ENCODE data around the gene JOSD1.
"Not testable (repeated sequence)": the region's sequence is repeated elsewhere in the genome, so short reads cannot be mapped to it uniquely, and the experiment has no call there.

JOSD1 gene

GRCh38 chr22:38696606-38697424, 3.9 kb downstream of the JOSD1 start:
- FAIRE-seq: no peak
- no peak for DNase-seq (ENCODE audit: insufficient read length, low spot score)

DNA sequence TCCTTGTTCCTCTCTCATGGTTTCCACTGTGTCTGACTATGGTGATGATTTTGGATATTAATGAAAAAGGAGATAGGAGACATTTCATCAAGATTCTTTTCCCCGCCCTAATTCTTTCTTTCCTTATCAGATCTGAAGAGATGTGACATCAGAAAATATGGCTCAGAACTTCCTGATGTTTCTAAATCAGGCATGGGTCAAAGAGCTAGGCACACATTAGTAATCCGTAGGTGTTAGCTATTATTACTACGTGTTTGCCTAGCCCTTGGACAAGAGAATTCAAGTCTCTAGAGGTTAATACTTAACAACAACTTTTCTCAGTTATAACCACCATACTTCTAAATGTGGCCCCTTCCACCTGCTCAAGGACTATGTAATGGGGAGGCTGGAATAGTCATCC, 5.8 kb downstream of the JOSD1 start:
- DNase-seq (ENCODE audit: insufficient read length, low spot score) (no peak), FAIRE-seq (no peak)

DNA sequence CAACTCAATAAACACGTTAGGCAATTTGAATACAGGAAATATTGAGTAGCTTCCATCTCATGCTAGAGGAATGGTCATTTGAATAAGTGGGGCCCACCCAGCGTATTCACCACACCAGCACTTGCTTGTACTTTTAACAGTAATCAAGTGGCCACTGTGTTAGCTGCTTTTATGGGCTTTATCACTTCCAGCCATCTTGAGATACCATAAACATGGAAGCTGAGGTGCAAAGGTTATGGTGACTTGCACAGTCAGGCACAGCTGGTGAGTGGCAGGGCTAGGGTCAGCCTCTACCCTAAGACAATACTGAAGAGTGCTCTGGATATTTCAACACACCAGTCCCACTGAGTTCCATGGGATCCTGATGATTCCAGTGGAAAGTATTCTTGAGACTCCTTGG, 6.7 kb downstream of the JOSD1 start:
- DNase-seq (ENCODE audit: insufficient read length, low spot score): no peak
- FAIRE-seq: no peak

GRCh38 chr22:38689651-38690050, 11.1 kb downstream of the JOSD1 start:
- FAIRE-seq: no peak
- DNase-seq (ENCODE audit: insufficient read length, low spot score): no peak

DNA sequence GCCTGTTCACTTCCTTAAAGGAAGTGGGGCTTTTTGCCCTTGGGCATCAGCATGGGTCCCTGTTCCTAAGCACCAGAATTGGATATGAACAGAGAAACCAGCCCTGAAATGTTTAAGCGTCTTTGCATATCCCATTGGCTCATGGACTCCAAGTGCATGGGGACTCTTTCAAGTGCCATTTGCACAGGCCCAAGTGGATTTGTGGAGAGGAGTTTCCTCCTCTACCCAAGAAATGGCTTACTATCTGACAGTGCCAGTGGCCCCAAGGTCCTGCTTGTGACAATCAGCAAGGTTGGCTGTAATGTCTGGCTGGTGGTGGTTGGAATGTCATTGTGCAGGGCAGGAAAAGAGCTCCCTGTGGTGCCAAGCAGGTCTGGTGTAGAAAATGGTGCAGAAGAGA, 15.0 kb downstream of the JOSD1 start:
- DNase-seq (ENCODE audit: insufficient read length, low spot score) (no peak), FAIRE-seq (no peak)

- FAIRE-seq (no peak), DNase-seq (ENCODE audit: insufficient read length, low spot score) (no peak)
Measured at GRCh38 chr22:38684895-38685294, 15.8 kb downstream of the JOSD1 start.

- FAIRE-seq (no peak), DNase-seq (ENCODE audit: insufficient read length, low spot score) (peak; percentile 81)
Measured at GRCh38 chr22:38681582-38682335, 19.0 kb downstream of the JOSD1 start, which contains the start of gene TOMM22. TOMM22 (plus strand) TSS chr22:38681957; CDS start chr22:38681979, 22 bp downstream.

- DNase-seq (ENCODE audit: insufficient read length, low spot score) (no peak), FAIRE-seq (no peak)
Measured at GRCh38 chr22:38675833-38676232, 24.9 kb downstream of the JOSD1 start.

DNA sequence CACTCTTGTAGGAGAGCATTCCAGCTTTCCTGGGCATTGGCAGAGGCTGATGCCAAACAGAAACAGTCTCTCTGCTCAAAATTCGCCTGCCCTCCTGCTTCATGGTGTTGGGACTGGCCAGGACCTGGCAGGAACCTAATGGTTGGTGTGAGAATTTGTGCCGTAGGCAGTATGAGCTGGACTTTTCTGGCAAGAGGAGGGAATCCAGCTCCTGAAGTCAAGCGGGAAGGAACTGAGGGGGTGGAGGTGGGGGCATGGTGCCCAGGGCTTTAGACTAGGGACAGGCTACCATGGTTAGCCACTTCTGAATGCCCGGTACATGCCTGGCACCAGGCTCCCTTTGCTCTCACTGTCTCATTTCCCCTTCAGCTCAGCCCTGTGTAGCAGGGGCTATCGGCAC, 25.9 kb downstream of the JOSD1 start:
- FAIRE-seq (no peak), DNase-seq (ENCODE audit: insufficient read length, low spot score) (no peak)

DNA sequence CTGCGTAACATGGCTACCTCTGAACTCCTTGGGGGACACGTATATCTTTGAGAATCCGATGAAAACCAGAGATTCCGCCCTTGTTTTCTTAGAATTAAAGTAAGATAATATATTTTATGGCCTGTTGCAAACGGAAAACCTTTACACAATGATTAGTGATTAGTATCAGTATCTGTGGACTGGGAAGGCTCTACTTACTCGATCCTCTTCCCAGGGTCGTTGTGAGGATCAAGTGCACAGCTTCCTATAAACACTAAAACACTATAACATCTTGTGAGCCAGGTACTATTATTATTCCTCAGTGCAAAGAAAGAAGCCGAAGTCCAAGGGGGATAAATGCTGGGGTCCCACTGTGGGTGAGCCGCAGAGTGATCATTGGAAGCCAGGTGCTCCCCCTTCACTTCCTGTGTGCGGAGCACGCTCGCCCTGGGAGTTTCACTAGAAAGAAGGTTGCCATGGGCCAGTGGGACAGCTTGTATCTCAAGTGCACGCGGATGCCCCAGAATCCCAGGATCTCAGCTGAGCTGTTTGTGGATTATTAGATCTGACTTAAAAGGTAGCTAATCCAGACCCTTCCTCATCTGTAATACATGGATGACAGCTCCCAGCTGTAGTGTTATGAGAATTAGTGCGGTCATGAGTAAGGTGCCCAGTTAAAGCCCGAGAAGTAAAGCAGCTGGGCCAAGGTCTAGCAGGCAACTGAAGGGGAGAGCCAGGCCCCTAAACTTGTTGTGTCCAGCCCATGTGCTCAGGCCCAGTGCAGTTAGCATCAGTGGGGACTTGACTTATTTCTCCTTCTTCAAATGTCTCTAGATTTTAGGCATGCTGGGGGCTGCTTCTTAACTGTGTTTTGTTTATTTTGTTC, 43.5 kb downstream of the JOSD1 start:
- no peak for FAIRE-seq

GRCh38 chr22:38656256-38657044, 44.3 kb downstream of the JOSD1 start, which contains the start of the genes CBY1 and FAM227A:
CBY1 (plus strand) TSS chr22:38656638; CDS start chr22:38668055, 11,417 bp downstream.
FAM227A (minus strand) TSS chr22:38656392; CDS start chr22:38650168, 6,224 bp downstream.
- no peak for FAIRE-seq
- peak; percentile 94 for DNase-seq (ENCODE audit: insufficient read length, low spot score)

More for the DNA sequence above, 43.5 kb downstream of the JOSD1 start:
- DNase-seq (ENCODE audit: insufficient read length, low spot score): peak; percentile 27

- DNase-seq (ENCODE audit: insufficient read length, low spot score) (no peak), FAIRE-seq (no peak)
Measured at GRCh38 chr22:38655519-38656255, 45.1 kb downstream of the JOSD1 start.

GRCh38 chr22:38653741-38654140, 47.0 kb downstream of the JOSD1 start:
- DNase-seq (ENCODE audit: insufficient read length, low spot score) (no peak), FAIRE-seq (no peak)

DNA sequence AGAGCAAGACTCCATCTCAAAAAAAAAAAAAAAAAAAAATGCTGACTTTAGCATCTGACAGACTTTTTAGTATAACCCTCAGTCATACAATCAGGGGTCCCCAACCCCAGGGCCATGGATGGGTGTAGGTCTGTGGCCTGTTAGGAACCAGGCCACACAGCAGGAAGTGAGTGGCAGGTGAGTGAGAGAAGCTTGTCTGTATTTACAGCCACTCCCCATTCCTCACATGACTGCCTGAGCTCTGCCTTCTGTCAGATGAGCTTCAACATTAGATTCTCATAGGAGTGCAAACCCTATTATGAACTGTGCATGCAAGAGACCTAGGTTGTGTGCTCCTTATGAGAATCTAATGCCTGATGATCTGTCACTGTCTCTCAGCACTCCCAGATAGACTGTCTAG, 47.9 kb downstream of the JOSD1 start:
- FAIRE-seq (no peak), DNase-seq (ENCODE audit: insufficient read length, low spot score) (no peak)

- no peak for FAIRE-seq
- no peak for DNase-seq (ENCODE audit: insufficient read length, low spot score)
Measured at GRCh38 chr22:38649841-38650522, 50.8 kb downstream of the JOSD1 start.

DNA sequence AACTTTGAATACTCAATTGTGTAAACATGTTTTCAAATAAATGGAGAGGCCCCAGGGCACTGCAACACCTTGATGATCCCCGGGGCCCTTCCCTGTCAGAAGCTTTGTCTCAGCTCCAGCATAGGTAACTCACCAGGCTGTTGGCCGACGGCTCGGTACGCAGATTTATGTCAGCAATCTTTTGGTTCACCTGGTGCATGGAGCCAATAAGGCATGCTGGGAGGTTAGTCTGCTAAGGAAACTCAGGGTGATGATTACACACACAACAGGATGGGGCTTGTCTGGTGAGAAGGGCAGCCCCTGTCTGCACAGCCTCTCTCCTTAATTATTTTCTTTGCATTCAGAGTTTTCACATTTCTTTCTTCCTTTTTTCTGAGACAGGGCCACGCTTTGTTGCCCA, 55.3 kb downstream of the JOSD1 start:
- FAIRE-seq: no peak

DNA sequence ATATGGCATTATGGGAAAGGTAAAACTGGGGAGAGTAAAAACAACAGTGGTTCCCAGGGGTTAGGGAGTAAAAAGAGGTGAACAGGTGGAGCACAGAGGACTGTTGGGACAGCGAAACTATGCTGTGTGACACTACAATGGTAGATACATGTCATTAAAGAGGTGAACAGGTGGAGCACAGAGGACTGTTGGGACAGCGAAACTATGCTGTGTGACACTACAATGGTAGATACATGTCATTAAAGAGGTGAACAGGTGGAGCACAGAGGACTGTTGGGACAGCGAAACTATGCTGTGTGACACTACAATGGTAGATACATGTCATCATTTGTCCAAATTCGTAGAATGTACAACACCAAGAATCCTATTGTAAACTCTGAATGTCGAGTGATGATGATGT, 56.5 kb downstream of the JOSD1 start:
- not testable (repeated sequence) for FAIRE-seq; DNase-seq (ENCODE audit: insufficient read length, low spot score)

More for the DNA sequence above, 55.3 kb downstream of the JOSD1 start:
- DNase-seq (ENCODE audit: insufficient read length, low spot score): no peak

DNA sequence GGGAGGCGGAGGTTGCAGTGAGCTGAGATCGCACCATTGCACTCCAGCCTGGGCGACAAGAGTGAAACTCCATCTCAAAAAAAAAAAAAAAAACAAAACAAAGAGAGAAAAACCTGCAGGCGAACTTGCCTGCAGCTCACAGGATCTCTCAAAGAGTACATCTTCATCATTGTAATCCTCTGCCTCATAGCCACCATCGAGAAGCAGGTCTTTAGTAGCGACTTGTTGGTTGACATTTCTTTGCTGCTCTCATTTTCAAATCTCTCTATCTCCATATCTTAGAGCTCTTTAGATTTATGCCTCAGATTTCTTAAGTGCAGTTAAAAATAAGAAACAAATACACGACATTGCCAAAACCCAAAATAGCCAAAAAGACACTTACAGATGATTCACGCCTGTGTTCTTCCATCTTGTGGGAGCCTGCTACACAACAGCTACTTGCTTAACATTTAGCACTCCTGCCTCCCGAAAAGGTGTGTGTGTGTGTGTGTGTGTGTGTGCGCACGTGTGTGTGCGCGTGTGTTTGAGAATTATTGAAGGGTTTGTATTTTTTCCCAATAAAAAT, 59.2 kb downstream of the JOSD1 start:
- DNase-seq (ENCODE audit: insufficient read length, low spot score) (no peak), FAIRE-seq (no peak)

Measured in HTR-8/SVneo (cell line).